ENCODE results near the gene HSP90AB1. TPM values are rescaled to one million over a fixed set of nuclear protein-coding genes. Genes with fewer than 3 reads are reported as not detected.
"Not testable (repeated sequence)": the region's sequence is repeated elsewhere in the genome, so short reads cannot be mapped to it uniquely, and the experiment has no call there.

HSP90AB1 gene
- total RNA-seq, 1 donor = 832 TPM

DNA sequence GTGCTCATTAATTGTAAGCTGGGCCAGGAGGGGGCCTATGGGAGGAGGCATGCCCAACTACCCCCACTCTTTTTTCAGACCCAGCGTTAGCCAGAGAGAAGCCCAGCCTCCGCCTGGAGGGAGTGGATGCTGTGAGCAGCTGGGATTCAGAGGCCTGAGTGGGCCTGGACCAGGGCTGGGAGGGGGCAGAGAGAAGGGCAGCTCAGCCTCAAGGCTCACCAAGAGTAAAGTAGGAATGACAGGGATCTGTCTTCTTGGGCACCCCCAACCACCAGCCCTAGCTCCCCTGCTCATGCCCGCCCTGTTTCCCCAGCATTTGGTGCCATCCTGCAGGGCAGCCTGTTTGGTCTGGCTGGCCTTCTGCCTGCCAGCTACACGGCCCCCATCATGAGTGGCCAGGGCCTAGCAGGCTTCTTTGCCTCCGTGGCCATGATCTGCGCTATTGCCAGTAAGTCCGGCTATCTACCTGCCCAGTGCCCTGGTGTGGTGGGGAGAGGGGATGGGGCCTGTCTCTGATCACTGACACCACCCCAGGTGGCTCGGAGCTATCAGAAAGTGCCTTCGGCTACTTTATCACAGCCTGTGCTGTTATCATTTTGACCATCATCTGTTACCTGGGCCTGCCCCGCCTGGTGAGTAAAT, 16.7 kb upstream of the HSP90AB1 start:
- H3K4me3 ChIP-seq (ENCODE audit: low read depth, low read length) = no peak overlapping the region
- DNase-seq (ENCODE audit: low read depth) = no peak
- no peak for TF ChIP-seq CTCF (IDR thresholded peaks at IDR 0.05; ENCODE audit: insufficient read depth, low read length)

DNA sequence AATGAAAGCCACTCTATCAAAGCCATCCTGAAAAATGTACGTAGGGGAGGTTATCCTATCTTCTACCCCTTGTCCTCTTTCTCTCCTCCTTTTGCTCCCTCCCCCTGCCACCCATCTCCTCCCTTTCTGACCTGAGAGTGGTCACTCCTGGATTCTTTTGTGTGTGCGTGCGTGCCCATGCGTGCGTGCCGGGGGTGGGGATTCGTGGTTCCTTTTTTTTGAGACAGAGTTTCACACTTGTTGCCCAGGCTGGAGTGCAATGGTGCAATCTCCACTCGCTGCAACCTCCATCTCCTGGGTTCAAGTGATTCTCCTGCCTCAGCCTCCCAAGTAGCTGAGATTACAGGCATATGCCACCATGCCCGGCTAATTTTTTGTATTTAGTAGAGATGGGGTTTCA, 15.5 kb upstream of the HSP90AB1 start:
- not testable (repeated sequence) for DNase-seq (ENCODE audit: low read depth); H3K4me3 ChIP-seq (ENCODE audit: low read depth, low read length)

GRCh38 chr6:44232676-44233566, 14.0 kb upstream of the HSP90AB1 start:
- no peak overlapping the region for H3K4me3 ChIP-seq (ENCODE audit: low read depth, low read length)
- DNase-seq (ENCODE audit: low read depth) = no peak
- TF ChIP-seq CTCF (IDR thresholded peaks at IDR 0.05; ENCODE audit: insufficient read depth, low read length) = no peak

- no peak for DNase-seq (ENCODE audit: low read depth)
- no peak overlapping the region for H3K4me3 ChIP-seq (ENCODE audit: low read depth, low read length)
- no peak for TF ChIP-seq CTCF (IDR thresholded peaks at IDR 0.05; ENCODE audit: insufficient read depth, low read length)
Measured at GRCh38 chr6:44233567-44234100, 13.3 kb upstream of the HSP90AB1 start.

GRCh38 chr6:44234101-44235025, 12.5 kb upstream of the HSP90AB1 start:
- peak; percentile 85 for DNase-seq (ENCODE audit: low read depth)
- no peak overlapping the region for H3K4me3 ChIP-seq (ENCODE audit: low read depth, low read length)
- peak; percentile 96 for TF ChIP-seq CTCF (IDR thresholded peaks at IDR 0.05; ENCODE audit: insufficient read depth, low read length)

DNA sequence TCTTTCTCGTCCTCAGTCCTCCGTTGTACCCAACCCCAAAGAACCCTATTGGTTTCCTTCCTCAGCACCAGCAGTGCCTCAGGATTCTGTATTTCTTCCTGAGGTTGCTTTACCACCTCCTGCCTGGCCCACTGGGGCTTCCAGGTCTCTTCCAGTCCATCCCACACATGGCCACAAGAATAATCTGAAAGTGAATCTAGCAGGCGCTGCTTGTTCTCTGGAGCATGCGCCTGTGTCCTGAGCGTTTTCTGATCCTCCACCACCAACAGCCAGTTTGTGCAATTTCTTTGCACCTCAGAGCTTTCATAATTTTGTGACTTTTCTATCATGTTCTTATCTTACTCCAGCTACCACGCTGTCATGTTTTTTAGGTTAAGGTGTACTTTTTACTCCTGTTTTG, 11.6 kb upstream of the HSP90AB1 start:
- no peak overlapping the region for H3K4me3 ChIP-seq (ENCODE audit: low read depth, low read length)
- DNase-seq (ENCODE audit: low read depth) = no peak
- TF ChIP-seq CTCF (IDR thresholded peaks at IDR 0.05; ENCODE audit: insufficient read depth, low read length) = no peak
